ENCODE data around the gene PACS2.

Gene PACS2

DNA sequence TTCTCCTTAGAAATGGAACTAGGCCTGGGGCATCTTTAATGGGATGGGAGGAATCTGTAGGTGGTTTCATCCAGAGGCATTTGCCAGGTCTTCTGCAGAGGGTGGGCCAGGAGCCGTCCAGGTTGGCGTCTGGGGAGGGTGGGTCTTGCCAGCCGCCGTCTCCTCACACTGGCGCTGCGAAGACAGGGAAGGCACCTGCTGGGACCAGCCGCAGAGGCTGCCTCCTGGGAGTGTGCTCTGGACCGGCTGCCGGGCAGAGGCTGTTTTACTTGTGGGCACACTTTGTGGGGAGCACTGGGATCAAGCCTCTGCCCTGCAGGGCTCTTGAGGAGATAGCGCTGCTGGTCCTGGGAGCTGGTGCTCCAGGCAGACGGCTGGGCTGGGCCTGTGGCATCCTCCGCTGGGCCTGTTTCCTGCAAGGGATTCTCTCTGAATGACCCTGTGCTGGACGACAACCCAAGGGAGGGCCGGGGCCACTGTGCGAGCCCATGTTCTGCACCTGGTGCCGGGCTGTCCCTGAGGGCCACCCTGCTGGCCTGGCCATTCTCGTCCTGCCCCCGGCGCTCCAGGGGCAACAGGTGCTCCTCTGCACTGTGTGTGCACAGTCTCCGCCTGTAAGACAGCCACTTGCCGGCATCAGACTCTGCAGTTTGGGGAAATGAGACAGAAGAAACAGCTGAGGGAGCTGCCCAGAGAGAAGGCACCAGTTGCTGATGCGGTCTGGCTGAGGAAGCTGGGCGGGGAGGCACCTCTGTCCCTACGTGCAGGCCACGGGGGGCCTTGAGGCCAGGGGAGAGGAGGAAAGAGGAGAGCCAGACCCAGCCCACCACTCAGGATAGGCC is 73.8 kb downstream of the PACS2 start:
- H3K27ac ChIP-seq: no peak overlapping the region
- TF ChIP-seq, protein P1, sequence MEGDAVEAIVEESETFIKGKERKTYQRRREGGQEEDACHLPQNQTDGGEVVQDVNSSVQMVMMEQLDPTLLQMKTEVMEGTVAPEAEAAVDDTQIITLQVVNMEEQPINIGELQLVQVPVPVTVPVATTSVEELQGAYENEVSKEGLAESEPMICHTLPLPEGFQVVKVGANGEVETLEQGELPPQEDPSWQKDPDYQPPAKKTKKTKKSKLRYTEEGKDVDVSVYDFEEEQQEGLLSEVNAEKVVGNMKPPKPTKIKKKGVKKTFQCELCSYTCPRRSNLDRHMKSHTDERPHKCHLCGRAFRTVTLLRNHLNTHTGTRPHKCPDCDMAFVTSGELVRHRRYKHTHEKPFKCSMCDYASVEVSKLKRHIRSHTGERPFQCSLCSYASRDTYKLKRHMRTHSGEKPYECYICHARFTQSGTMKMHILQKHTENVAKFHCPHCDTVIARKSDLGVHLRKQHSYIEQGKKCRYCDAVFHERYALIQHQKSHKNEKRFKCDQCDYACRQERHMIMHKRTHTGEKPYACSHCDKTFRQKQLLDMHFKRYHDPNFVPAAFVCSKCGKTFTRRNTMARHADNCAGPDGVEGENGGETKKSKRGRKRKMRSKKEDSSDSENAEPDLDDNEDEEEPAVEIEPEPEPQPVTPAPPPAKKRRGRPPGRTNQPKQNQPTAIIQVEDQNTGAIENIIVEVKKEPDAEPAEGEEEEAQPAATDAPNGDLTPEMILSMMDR (IDR thresholded peaks at IDR 0.05): no peak
- no peak for TF ChIP-seq ZFX (IDR thresholded peaks at IDR 0.05; ENCODE audit: borderline replicate concordance)

DNA sequence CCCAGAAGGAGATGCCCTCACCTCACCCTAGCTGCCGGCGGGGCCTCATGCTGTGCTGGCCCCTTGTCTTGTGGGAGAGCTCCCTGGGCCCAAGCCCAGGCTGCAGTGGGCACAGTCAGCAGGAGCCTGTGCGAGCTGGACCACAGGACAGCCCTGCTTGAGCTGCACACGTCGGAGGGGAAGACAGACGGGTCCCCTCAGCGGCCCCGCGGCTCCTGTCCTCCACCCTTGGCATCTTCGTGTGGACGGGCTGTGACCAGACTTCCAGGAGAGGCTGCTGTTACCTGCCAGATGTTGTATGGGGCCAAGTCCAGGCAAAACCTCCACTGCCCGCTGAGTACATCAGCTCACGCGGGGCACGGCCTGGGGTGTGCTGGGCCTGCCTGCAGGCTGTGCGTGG is 74.4 kb downstream of the PACS2 start:
- H3K27ac ChIP-seq: no peak overlapping the region
- no peak for TF ChIP-seq ZFX (IDR thresholded peaks at IDR 0.05; ENCODE audit: borderline replicate concordance)
- TF ChIP-seq, protein P1 (IDR thresholded peaks at IDR 0.05): no peak

DNA sequence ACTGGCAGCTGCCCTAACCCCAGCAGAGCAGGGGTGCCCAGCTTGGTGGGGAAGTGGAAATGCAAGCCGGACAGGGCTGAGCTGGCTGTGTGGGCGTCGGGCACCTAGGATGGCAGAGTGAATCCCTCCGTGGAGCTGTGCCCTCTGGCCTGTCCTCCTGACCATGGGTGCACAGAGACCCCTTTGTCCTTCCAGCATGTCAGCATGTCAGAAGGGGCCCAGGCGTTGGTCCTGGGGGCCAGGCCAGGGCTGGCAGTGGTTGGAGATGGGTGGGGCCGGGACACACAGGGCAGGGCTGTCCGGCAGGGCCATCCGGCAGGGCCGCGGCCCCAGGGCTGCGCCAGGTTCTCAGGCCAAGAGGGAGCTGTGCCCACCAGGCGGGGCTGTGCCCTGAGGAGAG is 75.0 kb downstream of the PACS2 start:
- H3K27ac ChIP-seq: no peak overlapping the region
- no peak for TF ChIP-seq ZFX (IDR thresholded peaks at IDR 0.05; ENCODE audit: borderline replicate concordance)
- TF ChIP-seq, protein P1 (IDR thresholded peaks at IDR 0.05): no peak

DNA sequence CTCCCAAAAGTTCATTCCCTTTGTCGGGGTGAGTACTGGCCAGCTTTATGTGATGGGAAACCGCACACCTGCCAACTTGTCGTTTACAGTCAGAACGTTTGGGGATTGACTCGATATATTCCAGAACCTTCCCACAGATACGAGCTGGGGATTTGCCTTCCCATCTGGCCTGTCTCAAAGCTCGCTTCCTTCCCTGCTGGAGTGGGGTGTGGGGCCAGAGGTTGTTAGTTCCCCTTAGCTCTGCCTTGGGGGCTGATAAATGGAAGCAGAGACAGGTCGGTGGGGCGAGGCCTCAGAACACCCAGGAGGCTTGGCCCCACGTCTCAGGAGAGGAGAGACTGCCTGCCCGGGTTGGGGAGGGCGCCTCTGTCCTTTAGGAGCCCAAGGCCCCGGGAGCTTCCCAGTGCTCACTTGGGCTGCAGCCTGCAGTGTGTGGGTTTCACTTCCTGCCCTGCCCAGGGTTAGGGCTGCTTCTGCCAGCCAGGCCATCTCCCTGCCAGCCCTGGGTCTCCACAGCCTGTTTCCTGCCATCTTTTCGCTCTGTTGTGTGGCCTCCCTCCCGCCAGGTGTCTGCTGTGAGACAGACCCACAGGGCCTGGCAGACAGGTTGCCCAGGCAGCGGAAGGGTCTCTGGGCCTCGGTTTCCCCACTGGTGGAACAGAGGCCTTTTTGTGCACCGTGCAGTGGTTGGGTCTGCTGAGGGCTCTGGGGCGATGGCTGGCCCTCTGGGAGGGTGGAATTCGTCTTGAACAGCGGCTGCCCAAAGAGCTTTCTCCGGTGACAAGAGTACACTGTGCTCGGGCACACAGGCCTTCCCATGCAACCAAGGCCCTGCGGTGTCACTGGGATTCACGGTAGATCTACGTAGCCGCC is 75.7 kb downstream of the PACS2 start:
- no peak overlapping the region for H3K27ac ChIP-seq

DNA sequence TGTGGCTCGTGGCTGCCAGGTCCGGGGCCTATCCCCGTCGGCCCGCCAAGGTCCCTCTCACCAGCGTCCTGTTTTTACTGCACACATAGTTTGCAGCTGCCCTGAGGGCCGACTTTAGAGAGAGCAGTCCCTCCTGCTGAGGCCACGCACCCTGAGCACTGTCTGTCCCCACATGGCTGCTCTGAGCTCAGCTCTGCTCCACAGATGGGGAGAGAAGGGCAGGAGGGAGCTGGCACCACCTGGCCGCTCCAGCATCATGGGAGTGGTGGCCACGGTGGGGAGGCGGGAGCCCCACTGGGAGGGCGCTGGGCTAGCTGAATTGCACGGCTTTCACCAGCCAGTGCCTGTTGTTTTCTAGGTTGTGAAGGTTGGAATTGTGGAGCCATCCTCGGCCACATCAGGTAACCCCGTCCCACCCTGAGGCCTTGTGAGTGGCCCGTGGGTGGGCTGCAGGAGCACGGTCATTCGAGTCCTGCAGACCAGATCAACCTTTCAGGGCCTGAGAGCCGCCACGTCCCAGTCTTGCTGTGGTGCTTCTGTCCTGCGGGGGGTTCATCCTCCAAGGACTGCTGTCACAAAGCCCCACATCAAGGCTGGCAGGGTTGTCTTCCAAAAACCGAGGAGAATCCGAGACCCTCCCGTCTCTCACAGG is 76.4 kb downstream of the PACS2 start:
- no peak overlapping the region for H3K27ac ChIP-seq
- TF ChIP-seq ZFX (IDR thresholded peaks at IDR 0.05; ENCODE audit: borderline replicate concordance): no peak
- TF ChIP-seq, protein P1 (IDR thresholded peaks at IDR 0.05): no peak

More for the DNA sequence above, 75.7 kb downstream of the PACS2 start:
- no peak for TF ChIP-seq ZFX (IDR thresholded peaks at IDR 0.05; ENCODE audit: borderline replicate concordance)
- TF ChIP-seq, protein P1 (IDR thresholded peaks at IDR 0.05): no peak

DNA sequence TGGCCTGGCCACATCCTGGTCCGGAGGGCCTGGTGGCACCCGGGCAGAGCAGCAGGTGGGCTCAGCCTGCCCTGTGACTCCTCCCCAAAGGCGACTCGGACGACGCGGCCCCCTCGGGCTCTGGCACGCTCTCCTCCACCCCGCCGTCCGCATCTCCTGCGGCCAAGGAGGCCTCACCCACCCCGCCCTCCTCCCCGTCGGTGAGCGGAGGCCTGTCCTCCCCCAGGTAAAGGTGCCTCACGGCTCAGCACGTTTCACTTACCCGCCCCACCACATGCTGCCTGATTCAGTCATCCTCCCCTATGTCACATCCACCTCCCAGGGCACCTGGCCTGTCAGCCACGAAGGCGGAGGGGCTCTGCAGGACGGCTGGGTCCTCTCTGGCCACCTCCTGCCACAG is 77.0 kb downstream of the PACS2 start:
- no peak overlapping the region for H3K27ac ChIP-seq
- TF ChIP-seq, protein P1 (IDR thresholded peaks at IDR 0.05): no peak
- TF ChIP-seq ZFX (IDR thresholded peaks at IDR 0.05; ENCODE audit: borderline replicate concordance): no peak
